ENCODE measurements around the gene CEP128.
A peak's percentile ranks its signal among the peaks of the same experiment; 100 is the strongest.

The CEP128 gene

GRCh38 chr14:80713076-80713850, 228.3 kb downstream of the CEP128 start:
- no peaks in the 10 kb centered on the region for H3K36me3 ChIP-seq (ENCODE audit: control insufficient read depth in 1 of 2, insufficient read depth in 2 of 2, low read length in 2 of 2)
- H3K4me1 ChIP-seq (ENCODE audit: control insufficient read depth in 1 of 2, insufficient read depth in 2 of 2, low read length in 2 of 2): no peaks in the 10 kb centered on the region
- H3K27me3 ChIP-seq (ENCODE audit: low read depth, low read length): no peaks in the 10 kb centered on the region
- H3K27ac ChIP-seq (ENCODE audit: low read length): no peak overlapping the region
- H3K4me3 ChIP-seq (ENCODE audit: low read depth in 1 of 2, low read length in 2 of 2): no peak overlapping the region
- H3K9me3 ChIP-seq (ENCODE audit: control insufficient read depth in 1 of 2, low read length in 2 of 2): no peaks in the 10 kb centered on the region

GRCh38 chr14:80705241-80705980, 236.1 kb downstream of the CEP128 start:
- Histone ChIP-seq H3K27me3 (ENCODE audit: low read depth, low read length) (no peaks in the 10 kb centered on the region), H3K36me3 (ENCODE audit: control insufficient read depth in 1 of 2, insufficient read depth in 2 of 2, low read length in 2 of 2) (no peaks in the 10 kb centered on the region), H3K27ac (ENCODE audit: low read length) (no peak overlapping the region), H3K4me3 (ENCODE audit: low read depth in 1 of 2, low read length in 2 of 2) (no peak overlapping the region), H3K4me1 (ENCODE audit: control insufficient read depth in 1 of 2, insufficient read depth in 2 of 2, low read length in 2 of 2) (no peaks in the 10 kb centered on the region), H3K9me3 (ENCODE audit: control insufficient read depth in 1 of 2, low read length in 2 of 2) (no peaks in the 10 kb centered on the region)

- Histone ChIP-seq H3K4me1 (ENCODE audit: control insufficient read depth in 1 of 2, insufficient read depth in 2 of 2, low read length in 2 of 2) (no peaks in the 10 kb centered on the region), H3K9me3 (ENCODE audit: control insufficient read depth in 1 of 2, low read length in 2 of 2) (no peaks in the 10 kb centered on the region), H3K27ac (ENCODE audit: low read length) (no peak overlapping the region), H3K36me3 (ENCODE audit: control insufficient read depth in 1 of 2, insufficient read depth in 2 of 2, low read length in 2 of 2) (no peaks in the 10 kb centered on the region), H3K4me3 (ENCODE audit: low read depth in 1 of 2, low read length in 2 of 2) (no peak overlapping the region), H3K27me3 (ENCODE audit: low read depth, low read length) (no peaks in the 10 kb centered on the region)
These were observed 240.9 kb downstream of the CEP128 start for GRCh38 chr14:80700601-80701000.

GRCh38 chr14:80699861-80700260, 241.7 kb downstream of the CEP128 start:
- H3K9me3 ChIP-seq (ENCODE audit: control insufficient read depth in 1 of 2, low read length in 2 of 2): no peaks in the 10 kb centered on the region
- no peak overlapping the region for H3K27ac ChIP-seq (ENCODE audit: low read length)
- H3K36me3 ChIP-seq (ENCODE audit: control insufficient read depth in 1 of 2, insufficient read depth in 2 of 2, low read length in 2 of 2): no peaks in the 10 kb centered on the region
- no peaks in the 10 kb centered on the region for H3K4me1 ChIP-seq (ENCODE audit: control insufficient read depth in 1 of 2, insufficient read depth in 2 of 2, low read length in 2 of 2)
- no peak overlapping the region for H3K4me3 ChIP-seq (ENCODE audit: low read depth in 1 of 2, low read length in 2 of 2)
- no peaks in the 10 kb centered on the region for H3K27me3 ChIP-seq (ENCODE audit: low read depth, low read length)

GRCh38 chr14:80698974-80699373, 242.6 kb downstream of the CEP128 start:
- H3K9me3 ChIP-seq (ENCODE audit: control insufficient read depth in 1 of 2, low read length in 2 of 2): no peaks in the 10 kb centered on the region
- no peak overlapping the region for H3K27ac ChIP-seq (ENCODE audit: low read length)
- no peaks in the 10 kb centered on the region for H3K4me1 ChIP-seq (ENCODE audit: control insufficient read depth in 1 of 2, insufficient read depth in 2 of 2, low read length in 2 of 2)
- no peak overlapping the region for H3K4me3 ChIP-seq (ENCODE audit: low read depth in 1 of 2, low read length in 2 of 2)
- no peaks in the 10 kb centered on the region for H3K27me3 ChIP-seq (ENCODE audit: low read depth, low read length)
- no peaks in the 10 kb centered on the region for H3K36me3 ChIP-seq (ENCODE audit: control insufficient read depth in 1 of 2, insufficient read depth in 2 of 2, low read length in 2 of 2)

- no peaks in the 10 kb centered on the region for H3K4me1 ChIP-seq (ENCODE audit: control insufficient read depth in 1 of 2, insufficient read depth in 2 of 2, low read length in 2 of 2)
- H3K27me3 ChIP-seq (ENCODE audit: low read depth, low read length): no peaks in the 10 kb centered on the region
- H3K27ac ChIP-seq (ENCODE audit: low read length): no peak overlapping the region
- H3K9me3 ChIP-seq (ENCODE audit: control insufficient read depth in 1 of 2, low read length in 2 of 2): no peaks in the 10 kb centered on the region
- H3K36me3 ChIP-seq (ENCODE audit: control insufficient read depth in 1 of 2, insufficient read depth in 2 of 2, low read length in 2 of 2): no peaks in the 10 kb centered on the region
- no peak overlapping the region for H3K4me3 ChIP-seq (ENCODE audit: low read depth in 1 of 2, low read length in 2 of 2)
These were observed 245.7 kb downstream of the CEP128 start for GRCh38 chr14:80695869-80696268.

- no peaks in the 10 kb centered on the region for H3K9me3 ChIP-seq (ENCODE audit: control insufficient read depth in 1 of 2, low read length in 2 of 2)
- no peaks in the 10 kb centered on the region for H3K36me3 ChIP-seq (ENCODE audit: control insufficient read depth in 1 of 2, insufficient read depth in 2 of 2, low read length in 2 of 2)
- no peak overlapping the region for H3K4me3 ChIP-seq (ENCODE audit: low read depth in 1 of 2, low read length in 2 of 2)
- H3K27me3 ChIP-seq (ENCODE audit: low read depth, low read length): no peaks in the 10 kb centered on the region
- H3K27ac ChIP-seq (ENCODE audit: low read length): no peak overlapping the region
- no peaks in the 10 kb centered on the region for H3K4me1 ChIP-seq (ENCODE audit: control insufficient read depth in 1 of 2, insufficient read depth in 2 of 2, low read length in 2 of 2)
These were observed 248.6 kb downstream of the CEP128 start for GRCh38 chr14:80692903-80693302.

- H3K27ac ChIP-seq (ENCODE audit: low read length): no peak overlapping the region
- no peaks in the 10 kb centered on the region for H3K4me1 ChIP-seq (ENCODE audit: control insufficient read depth in 1 of 2, insufficient read depth in 2 of 2, low read length in 2 of 2)
- H3K4me3 ChIP-seq (ENCODE audit: low read depth in 1 of 2, low read length in 2 of 2): no peak overlapping the region
- peaks cover 0 to 3% of the 10 kb centered on the region in 2 donors for H3K36me3 ChIP-seq (ENCODE audit: control insufficient read depth in 1 of 2, insufficient read depth in 2 of 2, low read length in 2 of 2)
- H3K27me3 ChIP-seq (ENCODE audit: low read depth, low read length): no peaks in the 10 kb centered on the region
- H3K9me3 ChIP-seq (ENCODE audit: control insufficient read depth in 1 of 2, low read length in 2 of 2): peaks cover 0 to 26% of the 10 kb centered on the region in 2 donors
These were observed 259.9 kb downstream of the CEP128 start for GRCh38 chr14:80681651-80682050.

GRCh38 chr14:80679273-80679672, 262.3 kb downstream of the CEP128 start:
- H3K36me3 ChIP-seq (ENCODE audit: control insufficient read depth in 1 of 2, insufficient read depth in 2 of 2, low read length in 2 of 2): peaks cover 0 to 3% of the 10 kb centered on the region in 2 donors
- H3K9me3 ChIP-seq (ENCODE audit: control insufficient read depth in 1 of 2, low read length in 2 of 2): peaks cover 0 to 15% of the 10 kb centered on the region in 2 donors
- H3K4me3 ChIP-seq (ENCODE audit: low read depth in 1 of 2, low read length in 2 of 2): peak overlapping the region in 1 of 2 donors; percentile 3
- H3K27ac ChIP-seq (ENCODE audit: low read length): no peak overlapping the region
- H3K4me1 ChIP-seq (ENCODE audit: control insufficient read depth in 1 of 2, insufficient read depth in 2 of 2, low read length in 2 of 2): no peaks in the 10 kb centered on the region
- no peaks in the 10 kb centered on the region for H3K27me3 ChIP-seq (ENCODE audit: low read depth, low read length)

- H3K27me3 ChIP-seq (ENCODE audit: low read depth, low read length): no peaks in the 10 kb centered on the region
- no peak overlapping the region for H3K4me3 ChIP-seq (ENCODE audit: low read depth in 1 of 2, low read length in 2 of 2)
- H3K9me3 ChIP-seq (ENCODE audit: control insufficient read depth in 1 of 2, low read length in 2 of 2): peaks cover 0 to 15% of the 10 kb centered on the region in 2 donors
- H3K36me3 ChIP-seq (ENCODE audit: control insufficient read depth in 1 of 2, insufficient read depth in 2 of 2, low read length in 2 of 2): peaks cover 0 to 3% of the 10 kb centered on the region in 2 donors
- H3K27ac ChIP-seq (ENCODE audit: low read length): no peak overlapping the region
- no peaks in the 10 kb centered on the region for H3K4me1 ChIP-seq (ENCODE audit: control insufficient read depth in 1 of 2, insufficient read depth in 2 of 2, low read length in 2 of 2)
These were observed 263.1 kb downstream of the CEP128 start for GRCh38 chr14:80678436-80678835.

- Histone ChIP-seq H3K27ac (ENCODE audit: low read length) (no peak overlapping the region), H3K9me3 (ENCODE audit: control insufficient read depth in 1 of 2, low read length in 2 of 2) (no peaks in the 10 kb centered on the region), H3K36me3 (ENCODE audit: control insufficient read depth in 1 of 2, insufficient read depth in 2 of 2, low read length in 2 of 2) (no peaks in the 10 kb centered on the region), H3K4me3 (ENCODE audit: low read depth in 1 of 2, low read length in 2 of 2) (no peak overlapping the region), H3K27me3 (ENCODE audit: low read depth, low read length) (no peaks in the 10 kb centered on the region), H3K4me1 (ENCODE audit: control insufficient read depth in 1 of 2, insufficient read depth in 2 of 2, low read length in 2 of 2) (no peaks in the 10 kb centered on the region)
These were observed 272.1 kb downstream of the CEP128 start for GRCh38 chr14:80669426-80669825.

All from muscle layer of duodenum (tissue), 2 donors.